Body of pancreas (tissue), 4 donors: ENCODE results near the gene CTBP1.

ENCODE experiments used
- POLR2A ChIP-seq, 3 donors: fragments of 450-650 bp; IDR thresholded peaks; one replicate each; pipeline ENCODE4 v1.6.1; 2016; ENCODE audit warnings: antibody characterized with exemption in 3 of 3, mild to moderate bottlenecking in 2 of 3
- TF ChIP-seq, protein P1 (sequence below), 7 experiments: fragments of 450-650 bp in 4 of 7; fragments of 200-600 bp in 3 of 7; sonication (generic) in 3 of 7; IDR thresholded peaks; one replicate each; pipeline ENCODE4 v1.5.1; 2016 to 2019; ENCODE audit warnings: antibody characterized with exemption in 7 of 7

DNA sequence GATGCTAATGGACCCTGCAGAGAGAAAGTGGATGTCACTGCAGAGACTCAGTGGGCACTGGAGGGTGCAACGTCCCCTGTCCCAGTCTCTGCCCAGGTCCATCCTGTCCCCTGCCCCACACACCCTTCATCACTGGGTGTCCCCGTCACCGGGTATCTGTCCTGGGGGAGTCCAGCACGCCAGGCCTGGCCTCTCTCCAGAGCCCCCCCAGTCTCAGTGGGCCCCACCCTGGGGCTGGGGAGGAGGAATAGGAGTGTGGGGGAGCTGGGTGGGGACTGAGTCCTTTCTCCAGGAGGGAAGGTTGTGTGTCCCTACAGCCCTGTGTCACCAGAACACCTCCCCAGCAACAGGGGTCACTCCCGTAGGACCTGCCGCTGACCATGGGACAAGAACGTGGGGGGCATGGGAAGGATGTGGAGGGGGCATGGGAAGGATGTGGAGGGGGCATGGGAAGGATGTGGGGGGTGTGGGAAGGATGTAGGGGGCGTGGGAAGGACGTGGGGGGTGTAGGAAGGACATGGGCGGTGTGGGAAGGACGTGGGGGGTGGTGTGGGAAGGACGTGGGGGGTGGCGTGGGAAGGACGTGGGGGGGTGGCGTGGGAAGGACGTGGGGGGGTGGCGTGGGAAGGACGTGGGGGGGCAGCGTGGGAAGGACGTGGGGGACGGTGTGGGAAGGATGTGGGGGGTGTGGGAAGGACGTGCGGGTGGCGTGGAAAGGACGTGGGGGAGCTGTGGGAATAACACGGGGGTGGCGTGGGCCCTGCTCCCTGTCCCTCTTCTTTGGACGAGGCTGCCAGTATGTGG, 55.5 kb downstream of the CTBP1 start:
- TF ChIP-seq, protein P1, sequence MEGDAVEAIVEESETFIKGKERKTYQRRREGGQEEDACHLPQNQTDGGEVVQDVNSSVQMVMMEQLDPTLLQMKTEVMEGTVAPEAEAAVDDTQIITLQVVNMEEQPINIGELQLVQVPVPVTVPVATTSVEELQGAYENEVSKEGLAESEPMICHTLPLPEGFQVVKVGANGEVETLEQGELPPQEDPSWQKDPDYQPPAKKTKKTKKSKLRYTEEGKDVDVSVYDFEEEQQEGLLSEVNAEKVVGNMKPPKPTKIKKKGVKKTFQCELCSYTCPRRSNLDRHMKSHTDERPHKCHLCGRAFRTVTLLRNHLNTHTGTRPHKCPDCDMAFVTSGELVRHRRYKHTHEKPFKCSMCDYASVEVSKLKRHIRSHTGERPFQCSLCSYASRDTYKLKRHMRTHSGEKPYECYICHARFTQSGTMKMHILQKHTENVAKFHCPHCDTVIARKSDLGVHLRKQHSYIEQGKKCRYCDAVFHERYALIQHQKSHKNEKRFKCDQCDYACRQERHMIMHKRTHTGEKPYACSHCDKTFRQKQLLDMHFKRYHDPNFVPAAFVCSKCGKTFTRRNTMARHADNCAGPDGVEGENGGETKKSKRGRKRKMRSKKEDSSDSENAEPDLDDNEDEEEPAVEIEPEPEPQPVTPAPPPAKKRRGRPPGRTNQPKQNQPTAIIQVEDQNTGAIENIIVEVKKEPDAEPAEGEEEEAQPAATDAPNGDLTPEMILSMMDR (IDR thresholded peaks at IDR 0.05): no peak
- TF ChIP-seq POLR2A (IDR thresholded peaks at IDR 0.05): no peak
